ENCODE measurements around the gene WDFY2. TPM values are rescaled to one million over a fixed set of nuclear protein-coding genes. Genes with fewer than 3 reads are reported as not detected.
A peak's percentile ranks its signal among the peaks of the same experiment; 100 is the strongest.

WDFY2 gene
- total RNA-seq, 1 experiment from 2014 or later: 26.4 TPM

DNA sequence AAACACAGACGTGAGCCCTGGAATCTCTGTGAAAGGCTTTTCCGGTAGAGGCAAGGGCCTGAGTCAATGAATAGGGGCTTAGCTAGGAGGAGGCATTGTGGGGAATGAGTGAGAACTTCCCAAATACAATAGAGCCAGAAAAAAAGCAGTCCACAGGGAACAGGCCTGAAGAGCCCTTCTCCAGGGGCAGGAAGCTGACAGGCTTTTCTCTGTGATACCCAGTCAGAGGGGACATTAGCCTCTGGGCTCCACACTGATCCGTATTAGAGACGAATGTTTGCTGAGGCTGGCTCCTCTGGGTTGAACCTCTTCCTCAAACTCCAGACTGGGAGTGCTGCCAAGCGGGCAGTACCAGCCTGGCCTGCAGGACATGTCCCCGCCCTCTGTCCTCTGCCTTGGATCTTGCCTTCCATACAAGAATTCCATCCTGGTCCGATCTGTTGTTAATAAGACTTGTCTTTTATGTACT lies 217.4 kb downstream of the WDFY2 start:
- Histone ChIP-seq H3K18ac (ENCODE audit: insufficient read length, low read depth, low read length) (no peak overlapping the region), H3K27ac (ENCODE audit: insufficient read length, low read depth, low read length) (no peak overlapping the region), H3K9me3 (ENCODE audit: control insufficient read depth, low read depth, low read length) (no peaks in the 10 kb centered on the region), H3K14ac (ENCODE audit: insufficient read depth, low read length) (no peak overlapping the region), H4K5ac (ENCODE audit: insufficient read length, low read depth, low read length) (no peak overlapping the region), H2BK5ac (ENCODE audit: insufficient read length, low read length) (no peak overlapping the region), H3K4ac (ENCODE audit: low read depth, low read length) (no peak overlapping the region), H3K4me2 (ENCODE audit: insufficient read depth, insufficient read length, low read length) (no peak overlapping the region), H4K20me1 (ENCODE audit: control insufficient read depth, insufficient read depth, insufficient read length) (no peaks in the 10 kb centered on the region), H2AFZ (ENCODE audit: low read length) (no peak overlapping the region), H3K4me1 (ENCODE audit: insufficient read depth, low read length) (peaks cover 3% of the 10 kb centered on the region; the same call in 1 of the 2 replicates), H4K8ac (replicated peaks; ENCODE audit: insufficient read length, low read depth, low read length) (no peak overlapping the region), H4K91ac (ENCODE audit: insufficient read length, low read depth, low read length) (no peak overlapping the region), H3K79me2 (ENCODE audit: insufficient read depth, low read length) (no peaks in the 10 kb centered on the region), H2BK12ac (ENCODE audit: insufficient read length, low read depth, low read length) (no peak overlapping the region), H3K23ac (ENCODE audit: insufficient read length, low read depth, low read length) (no peak overlapping the region), H3K23me2 (ENCODE audit: insufficient read length, low read depth, low read length, poor library complexity, severe bottlenecking) (peaks cover 4% of the 10 kb centered on the region), H3K79me1 (ENCODE audit: insufficient read depth, low read depth, low read length, poor library complexity, severe bottlenecking) (no peaks in the 10 kb centered on the region), H3K56ac (ENCODE audit: insufficient read length, low read depth, low read length) (no peak overlapping the region), H2BK15ac (ENCODE audit: low read depth, low read length) (no peak overlapping the region), H2BK20ac (ENCODE audit: low read depth, low read length, poor library complexity, severe bottlenecking) (no peak overlapping the region), H3T11ph (ENCODE audit: low read length) (no peak overlapping the region), H2BK120ac (ENCODE audit: low read depth, low read length, poor library complexity, severe bottlenecking) (no peak overlapping the region), H3K27me3 (ENCODE audit: insufficient read depth, low read length) (no peaks in the 10 kb centered on the region), H3K9ac (ENCODE audit: extremely low read depth, insufficient read length, low read length) (no peak overlapping the region), H2AK5ac (ENCODE audit: insufficient read length, low read length) (no peak overlapping the region)
- DNase-seq: no peak
- WGBS (ENCODE audit: extremely low coverage, insufficient read length, low lambda C conversion rate): no CpG with 5 or more reads among the region's 7 CpGs
- Mint-ChIP-seq H3K4me1 (peaks cover 57 to 69% of the 10 kb centered on the region in 2 experiments), H3K27me3 (ENCODE audit: low read depth) (no peaks in the 10 kb centered on the region), H3K4me3 (peak overlapping the region in 1 of 2 experiments; percentile 89; a peak in 1 of 5 replicates), H3K27ac (peak overlapping the region; percentile 46 to 91 (median 89); a peak in 5 of 7 replicates), H3K36me3 (ENCODE audit: insufficient read depth in 1 of 3, low read depth in 3 of 3) (peaks cover 0 to 2% (median 2%) of the 10 kb centered on the region in 3 experiments; a peak in 2 of 7 replicates), H3K9me3 (no peaks in the 10 kb centered on the region)
- TF ChIP-seq, protein P1, sequence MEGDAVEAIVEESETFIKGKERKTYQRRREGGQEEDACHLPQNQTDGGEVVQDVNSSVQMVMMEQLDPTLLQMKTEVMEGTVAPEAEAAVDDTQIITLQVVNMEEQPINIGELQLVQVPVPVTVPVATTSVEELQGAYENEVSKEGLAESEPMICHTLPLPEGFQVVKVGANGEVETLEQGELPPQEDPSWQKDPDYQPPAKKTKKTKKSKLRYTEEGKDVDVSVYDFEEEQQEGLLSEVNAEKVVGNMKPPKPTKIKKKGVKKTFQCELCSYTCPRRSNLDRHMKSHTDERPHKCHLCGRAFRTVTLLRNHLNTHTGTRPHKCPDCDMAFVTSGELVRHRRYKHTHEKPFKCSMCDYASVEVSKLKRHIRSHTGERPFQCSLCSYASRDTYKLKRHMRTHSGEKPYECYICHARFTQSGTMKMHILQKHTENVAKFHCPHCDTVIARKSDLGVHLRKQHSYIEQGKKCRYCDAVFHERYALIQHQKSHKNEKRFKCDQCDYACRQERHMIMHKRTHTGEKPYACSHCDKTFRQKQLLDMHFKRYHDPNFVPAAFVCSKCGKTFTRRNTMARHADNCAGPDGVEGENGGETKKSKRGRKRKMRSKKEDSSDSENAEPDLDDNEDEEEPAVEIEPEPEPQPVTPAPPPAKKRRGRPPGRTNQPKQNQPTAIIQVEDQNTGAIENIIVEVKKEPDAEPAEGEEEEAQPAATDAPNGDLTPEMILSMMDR (conservative IDR thresholded peaks at IDR 0.05): no peak
